Medulla oblongata (tissue), 1 donor: Measurements from ENCODE around the gene USP44.
A peak's percentile ranks its signal among the peaks of the same experiment; 100 is the strongest.
"Not testable (repeated sequence)": the region's sequence is repeated elsewhere in the genome, so short reads cannot be mapped to it uniquely, and the experiment has no call there.

ENCODE experiments used
- DNase-seq: peaks from one replicate; pipeline ENCODE4 v3.0.0-alpha.2; 2015; ENCODE audit errors: extremely low spot score

Gene USP44

DNA sequence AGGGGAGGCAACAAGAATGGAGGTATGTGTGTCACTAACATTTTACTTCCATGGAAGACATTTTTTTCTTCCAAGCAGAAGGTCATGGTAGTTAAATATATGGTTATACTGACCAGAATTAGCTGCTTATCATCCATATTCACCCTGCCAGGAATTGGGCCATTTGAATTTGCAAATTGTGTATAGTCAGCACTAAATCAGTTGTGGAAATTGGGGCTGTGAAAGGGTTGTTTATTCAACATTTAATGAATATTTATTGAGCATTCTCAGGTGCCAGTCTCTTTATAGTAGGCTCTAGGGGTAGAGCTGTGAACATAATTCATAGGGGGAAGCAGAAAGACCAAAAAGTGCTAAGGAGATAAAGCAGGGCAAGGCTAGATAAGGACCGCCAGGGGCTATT, 39.3 kb downstream of the USP44 start:
- DNase-seq: no peak

DNA sequence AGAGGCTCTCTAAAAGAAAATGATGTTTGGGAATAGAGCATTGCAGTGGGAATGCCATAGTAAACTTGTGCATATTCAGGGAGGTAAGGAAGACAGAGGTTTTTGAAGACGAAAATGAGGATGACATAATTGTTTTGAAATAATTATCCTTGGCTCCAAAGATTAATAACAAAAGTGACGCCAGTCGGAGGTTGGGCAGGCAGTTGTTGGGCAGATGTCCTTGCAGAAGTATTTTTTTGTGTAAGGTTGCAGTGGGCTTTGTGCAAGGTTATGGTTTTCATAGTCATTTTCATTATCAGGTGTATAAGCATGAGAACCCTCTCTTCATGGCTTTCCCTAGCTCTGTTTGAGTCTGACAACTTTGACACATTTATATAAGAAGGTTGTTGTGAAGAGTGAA, 42.0 kb downstream of the USP44 start:
- DNase-seq: no peak

DNA sequence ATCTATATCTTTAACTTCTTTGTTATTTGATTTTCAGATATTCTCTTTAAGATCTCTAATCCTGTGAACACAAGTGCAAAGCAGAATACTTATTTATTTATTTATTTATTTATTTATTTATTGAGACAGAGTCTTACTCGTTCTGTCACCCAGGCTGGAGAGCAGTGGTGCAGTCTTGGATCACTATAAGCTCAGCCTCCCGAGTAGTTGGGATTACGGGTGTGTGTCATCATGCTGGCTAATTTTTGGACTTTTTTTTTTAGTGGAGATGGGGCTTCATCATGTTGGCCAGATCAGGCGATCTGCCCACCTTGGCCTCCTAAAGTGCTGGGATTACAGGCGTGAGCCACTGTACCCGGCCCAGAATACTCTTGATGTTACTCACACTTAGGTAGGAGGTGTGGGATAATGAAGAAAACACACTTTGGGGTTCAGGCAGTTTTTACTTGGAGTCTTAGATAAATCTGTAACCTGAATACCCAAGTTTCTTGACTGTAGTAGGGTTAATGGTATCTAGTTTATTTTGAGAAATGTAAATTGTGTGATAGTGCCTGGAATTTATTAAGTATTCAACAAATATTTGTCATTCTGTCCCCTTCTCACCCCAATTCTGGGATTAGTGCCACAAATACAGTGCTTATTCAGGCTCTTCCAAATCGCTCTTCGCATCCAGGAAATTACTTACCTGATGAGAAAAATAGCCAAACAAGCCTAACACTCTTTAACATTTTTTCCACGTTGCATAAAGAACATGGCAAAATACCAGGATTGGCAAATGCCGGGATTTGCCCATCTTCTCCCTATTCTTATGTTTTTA, 44.4 kb downstream of the USP44 start:
- DNase-seq: peak; percentile 20

DNA sequence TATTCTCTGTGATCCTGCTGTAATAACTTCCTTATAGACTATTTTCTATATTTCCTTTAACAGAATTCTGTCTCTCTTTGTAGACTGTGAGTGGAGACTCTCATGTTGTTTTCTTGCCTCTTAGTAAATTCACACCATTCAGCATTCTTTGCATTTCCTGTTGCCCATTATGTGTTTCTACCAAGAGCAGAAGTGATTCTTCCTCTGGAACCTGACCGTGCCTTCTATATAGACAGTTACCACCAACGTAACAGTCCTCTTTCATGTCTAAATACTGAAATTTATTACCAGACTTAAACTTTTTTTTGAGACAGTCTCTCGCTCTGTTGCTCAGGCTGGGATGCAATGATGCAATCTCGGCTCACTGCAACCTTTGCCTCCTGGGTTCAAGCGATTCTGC, 46.2 kb downstream of the USP44 start:
- no peak for DNase-seq

DNA sequence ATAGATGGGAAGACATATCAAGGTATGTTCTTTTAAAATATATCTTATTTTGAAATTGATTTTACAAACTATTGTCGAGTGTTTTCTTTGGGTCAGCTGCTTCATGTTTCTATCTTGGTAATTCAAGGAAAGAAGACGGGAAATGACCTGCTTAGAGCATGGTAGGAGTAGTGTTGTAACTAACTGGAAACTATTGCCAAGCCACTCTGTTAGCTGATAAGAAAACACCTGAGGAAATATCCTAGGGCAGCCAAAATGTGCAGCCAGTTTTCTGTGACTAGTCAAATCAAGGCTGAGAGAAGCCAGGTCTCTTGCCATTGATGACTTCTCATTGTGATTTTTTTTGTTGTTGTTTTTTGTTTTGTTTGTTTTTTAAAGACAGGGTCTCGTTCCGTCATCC, 47.1 kb downstream of the USP44 start:
- DNase-seq: no peak

DNA sequence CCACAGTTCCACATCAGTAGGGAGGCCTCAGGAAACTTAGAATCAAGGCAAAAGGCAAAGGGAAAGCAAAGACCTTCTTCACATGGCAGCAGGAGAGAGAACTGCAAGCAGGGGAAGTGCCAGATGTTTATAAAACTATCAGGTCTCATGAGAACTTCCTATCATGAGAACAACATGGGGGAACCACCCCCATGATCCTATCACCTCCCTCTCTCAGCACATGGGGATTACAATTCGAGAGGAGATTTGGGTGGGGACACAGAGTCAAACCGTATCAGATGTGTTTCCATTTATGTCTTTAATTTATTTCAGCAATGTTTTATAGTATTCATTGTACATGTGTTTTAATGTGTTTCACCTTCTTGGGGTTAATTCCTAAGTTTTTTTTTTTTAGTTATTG, 51.5 kb downstream of the USP44 start:
- DNase-seq: no peak

DNA sequence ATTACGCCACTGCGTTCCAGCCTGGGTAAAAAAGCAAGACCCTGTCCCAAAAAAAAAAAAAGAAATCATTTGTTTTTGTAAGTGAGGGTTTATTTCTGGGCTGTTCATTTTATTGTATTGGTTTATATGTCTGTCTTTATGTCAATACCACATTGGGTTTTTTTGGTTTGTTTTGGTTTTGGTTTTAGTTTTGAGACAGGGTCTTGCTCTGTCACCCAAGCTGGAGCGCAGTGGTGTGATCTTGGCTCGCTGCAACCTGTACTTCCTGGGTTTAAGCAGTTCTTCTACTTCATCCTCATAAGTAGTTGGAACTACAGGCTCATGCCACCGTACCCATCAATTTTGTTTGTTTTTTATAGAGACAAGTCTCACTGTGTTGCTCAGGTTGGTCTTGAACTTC, 52.3 kb downstream of the USP44 start:
- no peak for DNase-seq

DNA sequence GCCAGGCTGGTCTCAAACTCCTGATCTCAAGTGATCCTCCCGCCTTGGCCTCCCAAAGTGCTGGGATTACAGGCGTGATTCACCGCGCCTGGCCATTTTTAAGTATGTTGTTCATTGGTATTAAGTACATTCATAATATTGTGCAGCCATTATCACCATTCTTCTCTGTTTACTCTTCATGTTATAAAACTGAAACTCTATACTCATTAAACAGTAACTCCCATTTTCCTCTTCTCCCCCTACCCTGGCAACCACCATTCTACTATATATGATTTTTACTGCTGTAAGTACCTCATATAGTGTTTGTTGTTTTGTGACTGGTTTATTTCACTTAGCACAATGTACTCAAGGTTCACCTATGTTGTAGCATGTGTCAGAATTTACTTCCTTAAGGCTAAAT, 54.2 kb downstream of the USP44 start:
- no peak for DNase-seq

DNA sequence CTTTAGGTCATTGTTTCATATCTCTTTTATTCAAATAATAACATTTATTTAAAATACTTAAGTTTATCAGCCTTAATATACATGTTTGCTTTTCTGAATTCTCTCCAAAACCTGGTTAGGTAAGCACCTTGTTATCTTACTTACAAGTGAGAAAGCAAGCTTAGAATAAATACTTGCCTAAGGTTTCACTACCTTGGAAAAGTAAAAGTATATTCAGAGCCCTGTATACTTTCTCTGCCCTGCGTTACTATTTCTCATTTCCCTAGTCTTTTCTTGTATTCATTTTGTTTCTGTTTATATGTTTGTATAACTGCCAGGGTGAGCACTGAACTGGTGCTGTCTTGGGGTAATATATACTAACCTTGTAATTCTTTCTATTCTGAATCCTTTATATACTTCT, 55.8 kb downstream of the USP44 start:
- DNase-seq: no peak

DNA sequence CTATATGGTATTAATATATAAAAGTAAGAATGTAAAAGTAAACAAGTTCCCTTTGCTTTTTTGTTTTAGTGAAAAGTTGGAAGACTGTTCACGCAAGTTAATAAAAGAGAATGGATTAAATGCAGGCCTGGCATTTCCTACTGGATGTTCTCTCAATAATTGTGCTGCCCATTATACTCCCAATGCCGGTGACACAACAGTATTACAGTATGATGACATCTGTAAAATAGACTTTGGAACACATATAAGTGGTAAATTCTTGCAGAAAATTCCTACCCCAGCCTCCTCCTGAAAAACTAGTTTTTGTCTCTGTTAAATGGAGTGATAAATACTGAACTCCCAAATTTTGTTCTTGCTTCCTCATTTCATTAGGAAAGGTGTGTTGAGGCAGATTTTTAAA, 56.4 kb downstream of the USP44 start:
- DNase-seq: no peak

DNA sequence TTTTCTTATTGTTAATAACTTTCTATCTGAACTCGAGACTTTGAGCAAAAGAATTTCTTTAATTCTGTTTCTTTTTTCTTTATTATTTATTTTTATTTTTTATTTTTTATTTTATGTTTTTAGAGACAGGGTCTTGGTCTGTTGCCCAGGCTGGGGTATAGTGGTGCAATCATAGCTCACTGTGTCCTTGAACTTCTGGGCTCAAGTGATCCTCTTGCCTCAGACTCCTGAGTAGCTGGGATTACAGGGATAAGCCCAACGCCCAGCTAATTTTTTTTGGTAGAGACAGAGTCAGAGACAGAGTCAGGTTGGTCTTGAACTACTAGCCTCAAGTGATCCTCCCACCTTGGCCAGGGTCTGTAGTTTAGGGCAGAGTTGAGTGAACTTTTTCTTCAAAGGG, 58.8 kb downstream of the USP44 start:
- DNase-seq: no peak

DNA sequence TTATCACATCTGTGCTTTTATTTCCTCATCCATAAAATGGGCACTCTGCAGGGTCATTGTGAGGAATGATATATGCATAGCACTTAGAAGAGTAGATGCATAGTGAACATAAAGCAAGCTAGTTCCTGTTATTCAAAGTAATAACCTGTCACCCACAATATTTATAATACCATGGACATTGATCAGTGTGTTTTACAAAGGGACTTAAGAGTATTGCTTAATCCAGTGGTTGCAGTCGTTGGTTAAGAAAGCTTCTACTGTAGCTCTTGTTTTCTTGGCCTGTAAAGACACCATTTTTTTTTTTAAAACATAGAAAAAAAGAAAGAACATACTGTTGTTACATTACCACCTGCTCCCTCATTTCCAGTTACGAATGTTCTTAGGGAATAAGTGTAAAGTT, 64.3 kb downstream of the USP44 start:
- DNase-seq: no peak

DNA sequence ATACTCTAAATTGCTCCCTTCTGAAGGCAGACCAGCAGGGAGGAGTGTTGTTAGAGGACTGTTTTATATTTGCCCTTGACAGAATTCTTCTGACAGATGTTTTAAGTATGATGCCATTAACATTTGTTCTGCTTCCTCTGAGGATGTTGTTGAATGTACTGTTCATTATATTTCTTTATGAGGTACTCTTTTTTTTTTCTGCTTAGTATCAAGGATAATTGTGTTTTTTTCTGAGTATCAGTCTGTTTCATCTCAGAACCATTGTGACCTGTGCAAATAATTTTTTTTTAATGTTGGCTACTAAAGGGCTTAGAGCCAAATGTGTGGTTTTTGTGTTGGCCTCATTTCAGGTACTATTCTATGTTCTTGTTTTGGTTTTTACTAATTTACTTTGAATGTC, 66.8 kb downstream of the USP44 start:
- no peak for DNase-seq

DNA sequence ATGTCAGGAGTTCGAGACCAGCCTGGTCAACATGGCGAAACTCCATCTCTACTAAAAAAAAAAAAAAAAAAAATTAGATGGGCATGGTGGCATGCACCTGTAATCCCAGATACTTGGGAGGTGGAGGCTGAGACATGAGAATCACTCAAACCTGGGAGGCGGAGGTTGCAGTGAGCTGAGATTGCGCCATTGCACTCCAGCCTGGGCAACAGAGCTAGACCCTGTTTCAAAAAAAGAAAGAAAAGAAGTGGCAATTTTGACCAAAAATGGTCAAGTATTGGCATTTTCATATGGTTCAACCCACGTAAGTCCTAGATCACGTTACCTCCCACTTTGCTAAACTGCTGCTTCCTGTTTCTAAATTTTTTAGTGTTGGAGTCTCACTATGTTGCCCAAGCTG, 68.7 kb downstream of the USP44 start:
- not testable (repeated sequence) for DNase-seq

DNA sequence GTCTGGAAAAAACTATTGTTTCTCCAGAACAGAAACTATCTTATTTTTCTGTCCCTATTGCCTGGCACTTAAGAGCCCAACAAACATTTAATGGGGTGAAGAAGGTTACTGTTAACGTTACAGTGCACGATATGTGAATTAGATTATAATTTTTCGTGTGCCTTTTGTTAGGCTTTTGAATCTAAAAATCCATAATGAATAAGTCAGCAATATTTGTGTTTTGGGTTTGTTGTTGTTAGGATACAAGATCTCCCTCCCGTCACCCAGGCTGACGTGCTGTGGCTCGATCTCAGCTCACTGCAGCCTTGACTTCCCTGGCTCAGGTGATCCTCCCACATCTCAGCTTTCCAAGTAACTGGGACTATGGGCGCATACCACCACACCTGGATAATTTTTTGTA, 69.4 kb downstream of the USP44 start:
- DNase-seq: no peak

DNA sequence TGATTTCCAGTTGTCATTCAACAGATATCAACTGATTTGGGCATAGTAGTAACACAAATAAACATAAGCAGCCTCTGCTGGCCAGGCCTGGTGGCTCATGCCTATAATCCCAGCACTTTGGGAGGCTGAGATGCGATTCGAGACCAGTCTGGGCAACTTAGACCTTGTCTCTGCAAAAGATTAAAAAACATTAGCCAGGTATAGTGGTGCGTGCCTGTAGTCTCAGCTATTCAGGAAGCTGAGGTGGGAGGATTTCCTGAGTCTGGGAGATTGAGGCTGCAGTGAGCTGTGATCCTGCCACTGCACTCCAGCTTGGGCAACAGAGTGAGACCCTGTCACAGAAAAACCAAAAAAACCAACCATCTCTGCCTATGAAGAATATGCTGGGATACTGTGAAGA, 70.2 kb downstream of the USP44 start:
- DNase-seq: no peak

DNA sequence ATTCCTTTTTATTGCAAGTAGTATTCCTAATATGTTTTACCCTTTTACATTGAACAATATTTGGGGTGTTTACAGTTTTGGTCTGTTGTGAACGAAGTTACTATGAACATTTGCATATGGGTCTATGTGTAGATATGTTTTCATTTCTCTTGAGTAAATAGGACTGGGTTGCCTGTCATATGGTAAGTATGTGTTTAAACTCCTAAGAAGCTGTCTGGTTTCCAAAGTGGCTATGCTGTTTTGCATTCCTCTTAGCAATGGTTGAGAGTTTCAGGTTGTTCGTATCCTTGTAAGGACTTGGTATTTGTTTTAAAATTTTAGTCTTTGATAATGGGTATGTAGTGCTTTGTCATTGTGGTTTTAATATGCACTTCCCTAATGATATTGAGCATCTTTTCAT, 71.0 kb downstream of the USP44 start:
- no peak for DNase-seq

DNA sequence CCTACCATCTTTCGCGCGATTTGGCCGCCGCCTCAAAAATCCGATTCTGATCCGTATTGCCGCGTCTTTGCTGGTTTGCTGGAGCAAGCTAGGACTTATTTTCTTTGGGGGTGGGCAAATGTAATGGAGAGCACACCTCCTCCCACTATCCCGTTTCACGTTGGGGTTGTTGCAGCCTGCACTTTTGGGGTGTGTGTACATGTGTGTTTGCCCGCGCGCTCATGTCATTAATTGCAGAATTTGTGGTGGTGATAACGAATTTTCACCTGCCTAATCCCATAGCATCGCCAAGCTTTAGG, 76.7 kb downstream of the USP44 start:
- DNase-seq: peak; percentile 14

DNA sequence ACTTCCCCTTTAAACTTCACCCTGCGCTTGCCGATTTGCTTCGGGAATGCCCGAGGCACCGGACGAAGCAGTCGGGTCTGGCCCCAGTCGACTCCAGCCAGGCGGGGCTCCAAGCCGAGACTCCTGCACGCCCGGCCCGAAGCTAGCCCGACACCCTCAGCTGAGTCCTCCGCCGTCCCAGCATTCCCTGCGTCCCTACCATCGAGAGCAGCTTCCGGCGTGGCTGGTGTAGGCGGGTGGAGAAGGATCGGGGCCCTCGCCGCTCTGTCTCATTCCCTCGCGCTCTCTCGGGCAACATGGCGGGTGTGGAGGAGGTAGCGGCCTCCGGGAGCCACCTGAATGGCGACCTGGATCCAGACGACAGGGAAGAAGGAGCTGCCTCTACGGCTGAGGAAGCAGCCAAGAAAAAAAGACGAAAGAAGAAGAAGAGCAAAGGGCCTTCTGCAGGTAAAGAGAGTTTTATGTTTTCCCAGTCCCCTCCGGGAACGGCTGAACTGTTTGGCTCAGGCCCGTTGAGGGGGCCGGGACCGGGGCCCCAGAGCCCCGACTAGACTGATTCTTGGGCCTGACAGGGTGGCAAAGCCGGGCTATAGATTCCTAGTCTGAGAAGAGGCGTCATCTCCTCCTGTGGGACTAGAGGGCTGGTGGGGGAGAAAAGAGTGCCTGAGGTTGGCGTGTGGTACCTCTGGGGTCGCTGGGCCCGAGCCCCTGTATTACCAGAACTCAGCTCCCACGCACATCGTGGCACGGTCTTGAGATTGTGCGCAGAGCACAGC, 77.2 kb downstream of the USP44 start, which contains the start of gene METAP2:
METAP2 (plus strand) TSS at position 269 of the 776 bp plus-strand sequence; CDS start at position 297, 28 bp downstream.
- DNase-seq: peak; percentile 98

DNA sequence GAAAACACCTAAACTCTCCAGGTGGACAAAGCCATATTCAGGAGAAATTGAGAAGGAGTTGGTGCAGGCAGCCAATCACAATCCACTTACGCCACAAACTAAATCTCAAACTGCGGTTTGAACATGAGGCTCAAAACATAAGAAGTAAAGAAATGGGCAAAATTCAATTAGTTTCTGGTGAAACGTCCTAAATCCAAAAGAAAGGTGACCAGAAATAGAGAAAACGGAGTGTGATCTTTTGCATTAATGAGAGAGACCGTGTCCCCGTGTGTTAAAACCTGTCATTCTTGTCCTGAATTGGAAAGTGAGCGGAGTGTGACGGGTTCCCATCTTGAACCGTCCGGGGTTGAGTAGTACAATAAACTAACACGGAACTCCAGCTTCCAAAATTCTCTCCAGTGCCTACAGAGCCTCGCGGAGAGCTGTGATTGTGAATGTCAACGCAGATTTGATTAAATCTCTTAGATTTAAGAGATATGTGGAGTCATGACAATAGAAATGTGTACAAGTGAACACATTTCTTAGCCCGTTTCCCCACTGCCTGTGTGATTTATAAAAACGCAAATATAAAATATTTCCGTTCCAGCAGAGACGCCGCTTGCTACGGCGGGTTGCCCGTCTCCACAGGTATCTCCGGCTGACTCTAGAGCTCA, 77.9 kb downstream of the USP44 start:
- peak; percentile 74 for DNase-seq

DNA sequence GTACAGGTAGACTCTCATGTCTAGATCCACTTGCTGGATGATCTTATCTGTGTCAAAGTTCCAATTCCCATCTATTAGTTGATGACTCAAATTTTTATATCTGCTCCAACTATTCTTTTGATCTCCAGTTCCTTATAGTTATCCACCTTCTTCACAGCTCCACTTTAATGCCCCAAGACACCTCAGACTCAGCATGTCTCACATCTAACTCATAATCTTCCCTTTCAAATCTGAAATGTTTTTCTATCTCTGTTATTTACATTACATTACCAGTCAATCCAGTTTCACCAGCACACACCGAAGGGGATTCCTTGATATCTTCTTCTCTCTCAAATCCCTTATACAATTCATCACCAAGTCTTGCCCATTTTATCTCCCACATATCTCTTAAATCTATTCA, 81.0 kb downstream of the USP44 start:
- no peak for DNase-seq
